SK-N-SH (cell line): ENCODE results near the gene CELA3B. TPM values are rescaled to one million over a fixed set of nuclear protein-coding genes. Genes with fewer than 3 reads are reported as not detected.
A peak's percentile ranks its signal among the peaks of the same experiment; 100 is the strongest.
"Not testable (repeated sequence)": the region's sequence is repeated elsewhere in the genome, so short reads cannot be mapped to it uniquely, and the experiment has no call there.

Experiments
- CTCF ChIA-PET: fragments of 300-600, 350-600 bp; formaldehyde crosslinking; extraction: SDS; loops from one replicate; lab custom pipeline; 2021; lab: Yijun Ruan, JAX
- POLR2A ChIA-PET: fragments of 350-600 bp; sonication (Branson Sonifier 250); formaldehyde crosslinking; extraction: SDS; loops from one replicate; lab custom pipeline; 2020; ENCODE audit warnings: antibody characterized with exemption, inconsistent platforms; lab: Yijun Ruan, JAX
- DNase-seq: peaks from one replicate; pipeline ENCODE4 v3.0.0; 2012
- H2AFZ ChIP-seq: fragments of 200-600 bp; sonication (generic); 2 replicates; pipeline ENCODE4 v1.8.1; 2016; ENCODE audit warnings: antibody characterized with exemption, mild to moderate bottlenecking, low read depth
- H3F3A ChIP-seq: fragments of 200-600 bp; sonication (generic); replicated peaks from 2 replicates; pipeline ENCODE3; 2016; ENCODE audit warnings: antibody characterized with exemption, mild to moderate bottlenecking; ENCODE audit not compliant: insufficient read depth
- H3K27ac ChIP-seq, 2 experiments: fragments of 200-500 bp in 1 of 2; fragments of 200-600 bp in 1 of 2; sonication (Bioruptor generic) in 1 of 2; sonication (generic), shearing (Covaris generic) in 1 of 2; 2 replicates each; pipeline versions ENCODE4 v1.5.1 to v1.6.1; 2014 to 2016; ENCODE audit warnings: low read depth in 2 of 2, inconsistent platforms in 1 of 2, low read length in 1 of 2, mild to moderate bottlenecking in 1 of 2, mixed read lengths in 1 of 2
- H3K27me3 ChIP-seq: fragments of 200-600 bp; sonication (generic), shearing (Covaris generic); 2 replicates; pipeline ENCODE4 v1.6.1; 2016; ENCODE audit warnings: mixed run types; ENCODE audit not compliant: insufficient read depth
- H3K36me3 ChIP-seq, 2 experiments: fragments of 200-500 bp in 1 of 2; fragments of 200-600 bp in 1 of 2; sonication (Bioruptor generic) in 1 of 2; sonication (generic) in 1 of 2; replicated peaks in 1 of 2; 2 replicates each; pipeline versions ENCODE3 to v1.5.1; 2014 to 2016; ENCODE audit warnings: low read length in 1 of 2, mild to moderate bottlenecking in 1 of 2; ENCODE audit not compliant: insufficient read depth in 2 of 2, control insufficient read depth in 1 of 2
- H3K4me1 ChIP-seq, 2 experiments: fragments of 200-500 bp in 1 of 2; fragments of 200-600 bp in 1 of 2; sonication (Bioruptor generic) in 1 of 2; sonication (generic), shearing (Covaris generic) in 1 of 2; 2 replicates each; pipeline versions ENCODE4 v1.5.1 to v1.6.1; 2014 to 2016; ENCODE audit warnings: low read depth in 1 of 2, low read length in 1 of 2, mixed run types in 1 of 2; ENCODE audit not compliant: insufficient read depth in 2 of 2, control insufficient read depth in 1 of 2
- H3K4me2 ChIP-seq: fragments of 200-600 bp; sonication (generic), shearing (Covaris generic); 2 replicates; pipeline ENCODE4 v1.6.1; 2017; ENCODE audit warnings: mixed run types
- H3K4me3 ChIP-seq, 2 experiments: fragments of 200-500 bp in 1 of 2; fragments of 200-600 bp in 1 of 2; sonication (Bioruptor generic) in 1 of 2; sonication (generic), shearing (Covaris generic) in 1 of 2; 2 replicates each; pipeline versions ENCODE4 v1.5.1 to v1.8.1; 2014 to 2016; ENCODE audit warnings: low read depth in 2 of 2, inconsistent platforms in 1 of 2, low read length in 1 of 2, mild to moderate bottlenecking in 1 of 2, mixed read lengths in 1 of 2, moderate library complexity in 1 of 2
- H3K79me2 ChIP-seq: fragments of 200-600 bp; sonication (generic); 2 replicates; pipeline ENCODE4 v1.8.1; 2017; ENCODE audit warnings: mild to moderate bottlenecking; ENCODE audit not compliant: insufficient read depth
- H3K9ac ChIP-seq: fragments of 200-600 bp; sonication (generic); 2 replicates; pipeline ENCODE4 v1.6.1; 2017; ENCODE audit warnings: mixed run types
- H3K9me2 ChIP-seq: fragments of 200-600 bp; sonication (generic); 2 replicates; pipeline ENCODE4 v1.6.1; 2017; ENCODE audit warnings: mixed run types
- H3K9me3 ChIP-seq: fragments of 200-600 bp; sonication (generic); 2 replicates; pipeline ENCODE4 v1.6.1; 2017; ENCODE audit warnings: mixed run types, mild to moderate bottlenecking, moderate library complexity
- H4K20me1 ChIP-seq: fragments of 200-600 bp; sonication (generic); 2 replicates; pipeline ENCODE4 v1.6.1; 2017; ENCODE audit warnings: mild to moderate bottlenecking, mixed run types; ENCODE audit not compliant: insufficient read depth
- EP300 ChIP-seq, 2 experiments: IDR thresholded peaks; 2 replicates each; pipeline versions ENCODE4 v1.4.0 to v1.6.1; 2012; ENCODE audit warnings: borderline replicate concordance in 1 of 2, low read depth in 1 of 2, low read length in 1 of 2
- FOSL2 ChIP-seq: IDR thresholded peaks from 2 replicates; pipeline ENCODE4 v1.4.0; 2012; ENCODE audit warnings: low read depth, mild to moderate bottlenecking, moderate library complexity, borderline replicate concordance
- FOXJ3 ChIP-seq: sonication (generic); formaldehyde crosslinking; IDR thresholded peaks from 2 replicates; pipeline ENCODE4 v1.5.1; 2020; ENCODE audit warnings: mild to moderate bottlenecking, missing genetic modification reagents
- JUND ChIP-seq: IDR thresholded peaks from 2 replicates; pipeline ENCODE4 v1.4.0; 2012
- MXI1 ChIP-seq: IDR thresholded peaks from 2 replicates; pipeline ENCODE4 v1.6.1; 2012; ENCODE audit warnings: mild to moderate bottlenecking, low read depth, low read length, improper control_type of control experiment
- POLR2AphosphoS5 ChIP-seq: IDR thresholded peaks from 2 replicates; pipeline ENCODE4 v1.6.1; 2012; ENCODE audit warnings: low read depth, low read length
- RAD21 ChIP-seq: IDR thresholded peaks from 2 replicates; pipeline ENCODE4 v1.6.1; 2012; ENCODE audit warnings: mild to moderate bottlenecking, low read length
- SMC3 ChIP-seq: IDR thresholded peaks from 2 replicates; pipeline ENCODE4 v1.6.1; 2012; ENCODE audit warnings: low read depth, low read length, improper control_type of control experiment
- TCF12 ChIP-seq: IDR thresholded peaks from 2 replicates; pipeline ENCODE4 v1.4.0; 2012
- TEAD4 ChIP-seq: IDR thresholded peaks from 2 replicates; pipeline ENCODE4 v1.4.0; 2012; ENCODE audit warnings: mild to moderate bottlenecking, borderline replicate concordance; ENCODE audit not compliant: insufficient read depth
- whole genome bisulfite sequencing: methylation state at CpG from one replicate; pipeline ENCODE4 v1.1.6; 2017; ENCODE audit warnings: low lambda C conversion rate; 5-methylcytosine and 5-hydroxymethylcytosine counted together
- polyA plus RNA-seq, 3 experiments: library from polyadenylated mRNA; depleted of rRNA; stranded (reverse); fragments of >200 nt; gene quantifications; 2 replicates each; pipeline ENCODE4 v1.2.3, GENCODE V29; 2012
- TF ChIP-seq, protein P1 (sequence below): IDR thresholded peaks from 2 replicates; pipeline ENCODE4; 2012
- TF ChIP-seq, protein P2 (sequence below): IDR thresholded peaks from 2 replicates; pipeline ENCODE4 v1.4.0; 2012; ENCODE audit warnings: low read depth
- TF ChIP-seq, protein P3 (sequence below): IDR thresholded peaks from 2 replicates; pipeline ENCODE4 v1.4.0; 2012; ENCODE audit warnings: low read depth, borderline replicate concordance
- TF ChIP-seq, protein P4 (sequence below): fragments of 150-350 bp; IDR thresholded peaks from 2 replicates; pipeline ENCODE4 v1.6.1; 2017; ENCODE audit warnings: antibody characterized with exemption, low read length, low read depth, borderline replicate concordance
- TF ChIP-seq, protein P5 (sequence below): IDR thresholded peaks from 2 replicates; pipeline ENCODE4 v1.4.0; 2012; ENCODE audit warnings: low read depth, borderline replicate concordance

CELA3B gene
- polyA plus RNA-seq, 1 of the 3 experiments (the other 2 are of a cell fraction) = not detected

DNA sequence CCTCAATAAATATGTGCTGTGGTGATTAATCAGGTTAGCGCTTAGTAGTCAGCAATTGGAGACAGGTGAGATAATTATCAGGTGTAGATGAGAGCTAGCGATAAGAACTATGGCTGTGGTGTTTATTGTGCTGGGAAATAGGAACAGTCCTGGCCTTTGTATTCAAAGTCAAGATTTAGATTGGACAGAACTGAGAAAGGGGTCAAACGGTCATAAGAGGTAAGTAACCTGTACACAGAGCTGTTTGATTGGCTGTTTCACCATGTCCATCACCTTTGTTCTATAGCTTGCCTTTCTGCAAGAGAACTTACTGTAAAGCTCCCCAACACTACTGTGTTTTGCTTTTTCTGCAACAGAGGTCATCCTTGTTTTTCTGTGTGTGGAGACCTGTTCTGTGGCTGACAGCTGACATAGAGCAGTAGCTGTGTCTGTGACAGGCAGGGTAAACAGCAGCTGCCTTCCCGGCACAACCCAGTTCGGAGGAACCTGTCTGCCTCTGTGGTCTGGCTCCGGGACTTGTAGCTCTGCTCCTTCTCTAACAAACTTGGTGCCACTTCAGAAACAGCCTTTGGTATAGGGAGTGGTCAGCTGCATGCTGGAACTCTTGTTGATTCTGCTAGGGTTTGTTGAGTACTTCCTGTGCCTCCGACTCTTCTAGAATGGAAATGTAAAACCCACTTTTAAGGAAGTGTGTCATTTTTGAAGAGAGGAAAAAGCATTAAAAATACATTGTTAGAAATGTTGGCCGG lies 54.6 kb downstream of the CELA3B start:
- H3K9me3 ChIP-seq = no peaks in the 10 kb centered on the region
- no peak overlapping the region for H3K4me2 ChIP-seq
- H3K36me3 ChIP-seq = peaks cover 6 to 8% of the 10 kb centered on the region in 2 experiments
- H3K27ac ChIP-seq = peak overlapping the region in 1 of 2 experiments; percentile 47; a peak in 1 of 4 replicates
- ChIA-PET CTCF (interaction anchor here (1.0 to 2.1 kb wide), 4 partner anchors 9 to 385 kb away, joined by 3 to 5 read pairs (median 4); no protein-coding TSS in a partner anchor), POLR2A (interaction anchor here (2.3 kb wide), 1 partner anchor 21 kb away, joined by 12 read pairs; the partner anchor contains the start of gene CDC42)
- H3K27me3 ChIP-seq = no peaks in the 10 kb centered on the region
- no peaks in the 10 kb centered on the region for H3F3A ChIP-seq
- H3K9me2 ChIP-seq = no peaks in the 10 kb centered on the region
- H3K9ac ChIP-seq = no peak overlapping the region
- no peak overlapping the region for H3K4me3 ChIP-seq
- H3K4me1 ChIP-seq = peaks cover 0 to 8% of the 10 kb centered on the region in 2 experiments; a peak in 1 of 4 replicates
- no peak overlapping the region for H2AFZ ChIP-seq
- TF ChIP-seq FOXJ3 (CRISPR knock-in tag) (peak; percentile 80), MXI1 (peak; percentile 63; the same call in 1 of the 2 replicates), RAD21 (peak; percentile 27; the same call in 1 of the 2 replicates), EP300 (IDR thresholded peaks at IDR 0.05; ENCODE audit: borderline replicate concordance in 1 of 2, low read depth in 1 of 2, low read length in 1 of 2) (peak in 1 of 2 experiments; percentile 41; a peak in 1 of 4 replicates)
- TF ChIP-seq, protein P1, sequence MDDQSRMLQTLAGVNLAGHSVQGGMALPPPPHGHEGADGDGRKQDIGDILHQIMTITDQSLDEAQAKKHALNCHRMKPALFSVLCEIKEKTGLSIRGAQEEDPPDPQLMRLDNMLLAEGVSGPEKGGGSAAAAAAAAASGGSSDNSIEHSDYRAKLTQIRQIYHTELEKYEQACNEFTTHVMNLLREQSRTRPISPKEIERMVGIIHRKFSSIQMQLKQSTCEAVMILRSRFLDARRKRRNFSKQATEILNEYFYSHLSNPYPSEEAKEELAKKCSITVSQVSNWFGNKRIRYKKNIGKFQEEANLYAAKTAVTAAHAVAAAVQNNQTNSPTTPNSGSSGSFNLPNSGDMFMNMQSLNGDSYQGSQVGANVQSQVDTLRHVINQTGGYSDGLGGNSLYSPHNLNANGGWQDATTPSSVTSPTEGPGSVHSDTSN = no peak
- WGBS = 74% methylated on average over 8 of the region's 8 CpGs
- H4K20me1 ChIP-seq = no peaks in the 10 kb centered on the region
- DNase-seq = peak; percentile 43
- H3K79me2 ChIP-seq = peaks cover 11% of the 10 kb centered on the region

DNA sequence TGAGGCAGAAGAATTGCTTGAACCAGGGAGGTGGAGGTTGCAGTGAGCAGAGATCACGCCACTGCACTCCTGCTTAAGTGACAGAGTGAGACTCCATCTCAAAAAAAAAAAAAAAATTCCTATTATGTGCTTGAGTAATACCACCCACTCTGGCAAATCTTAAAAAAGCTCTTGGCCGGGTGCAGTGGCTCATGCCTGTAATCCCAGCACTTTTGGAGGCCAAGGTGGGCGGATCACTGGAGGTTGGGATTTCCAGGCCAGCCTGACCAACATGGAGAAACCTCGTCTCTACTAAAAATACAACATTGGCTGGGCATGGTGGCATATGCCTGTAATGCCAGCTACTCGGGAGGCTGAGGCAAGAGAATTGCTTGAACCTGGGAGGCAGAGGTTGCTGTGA lies 58.0 kb downstream of the CELA3B start:
- H3K4me3 ChIP-seq, H3K79me2 ChIP-seq, CTCF ChIA-PET, H3K4me1 ChIP-seq, DNase-seq, H3K36me3 ChIP-seq, H3K27me3 ChIP-seq, H3K9me3 ChIP-seq, H3K9ac ChIP-seq, H2AFZ ChIP-seq, H3F3A ChIP-seq, H3K27ac ChIP-seq, H4K20me1 ChIP-seq, H3K9me2 ChIP-seq, H3K4me2 ChIP-seq: not testable (repeated sequence)
- POLR2A ChIA-PET = interaction anchor here (0.7 kb wide), 1 partner anchor 497 kb away, joined by 3 read pairs; no protein-coding TSS in a partner anchor
- 83% methylated on average over 5 of the region's 5 CpGs for WGBS

DNA sequence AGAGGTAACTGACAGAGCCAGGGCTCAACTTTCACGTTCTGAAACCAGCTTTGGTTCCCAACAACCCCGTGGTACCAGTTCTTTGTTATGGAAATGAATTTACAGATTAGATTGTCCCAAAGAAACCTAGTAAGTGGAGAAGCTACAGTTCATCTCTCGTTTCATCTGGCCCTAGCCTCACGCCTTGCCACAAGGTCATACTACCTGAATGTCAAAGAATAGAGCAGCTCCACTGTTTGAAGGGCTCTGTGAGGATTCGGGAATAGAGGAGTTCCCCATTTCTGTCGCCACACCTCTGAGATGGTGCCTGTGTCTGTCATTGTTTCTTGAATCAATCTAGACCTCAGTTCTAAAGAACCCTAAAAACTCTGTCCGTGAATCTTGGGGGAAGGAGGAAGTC lies 60.7 kb downstream of the CELA3B start:
- no peak overlapping the region for H3K9ac ChIP-seq
- H3K27me3 ChIP-seq = no peaks in the 10 kb centered on the region
- H3K79me2 ChIP-seq = no peaks in the 10 kb centered on the region
- H3F3A ChIP-seq = no peaks in the 10 kb centered on the region
- CTCF ChIA-PET = interaction anchor here (1.0 to 2.2 kb wide), 2 partner anchors 10 to 30 kb away, joined by 3 to 6 read pairs; no protein-coding TSS in a partner anchor
- H3K4me3 ChIP-seq = no peak overlapping the region
- no peaks in the 10 kb centered on the region; a peak in 1 of 4 replicates for H3K4me1 ChIP-seq
- WGBS = 90% methylated on average over 7 of the region's 7 CpGs
- no peaks in the 10 kb centered on the region for H4K20me1 ChIP-seq
- H3K4me2 ChIP-seq = no peak overlapping the region
- H3K9me3 ChIP-seq = no peaks in the 10 kb centered on the region
- H3K9me2 ChIP-seq = no peaks in the 10 kb centered on the region
- no peak overlapping the region for H2AFZ ChIP-seq
- H3K36me3 ChIP-seq = no peaks in the 10 kb centered on the region
- DNase-seq = no peak
- POLR2A ChIA-PET = no interaction called here
- H3K27ac ChIP-seq = no peak overlapping the region
- no peak for TF ChIP-seq TCF12
- TF ChIP-seq FOSL2 = no peak
- TF ChIP-seq MXI1 = no peak
- no peak for TF ChIP-seq SMC3
- TF ChIP-seq, protein P2, sequence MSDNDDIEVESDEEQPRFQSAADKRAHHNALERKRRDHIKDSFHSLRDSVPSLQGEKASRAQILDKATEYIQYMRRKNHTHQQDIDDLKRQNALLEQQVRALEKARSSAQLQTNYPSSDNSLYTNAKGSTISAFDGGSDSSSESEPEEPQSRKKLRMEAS = no peak
- TF ChIP-seq FOXJ3 (CRISPR knock-in tag) = no peak
- TF ChIP-seq JUND = no peak
- TF ChIP-seq, protein P3, sequence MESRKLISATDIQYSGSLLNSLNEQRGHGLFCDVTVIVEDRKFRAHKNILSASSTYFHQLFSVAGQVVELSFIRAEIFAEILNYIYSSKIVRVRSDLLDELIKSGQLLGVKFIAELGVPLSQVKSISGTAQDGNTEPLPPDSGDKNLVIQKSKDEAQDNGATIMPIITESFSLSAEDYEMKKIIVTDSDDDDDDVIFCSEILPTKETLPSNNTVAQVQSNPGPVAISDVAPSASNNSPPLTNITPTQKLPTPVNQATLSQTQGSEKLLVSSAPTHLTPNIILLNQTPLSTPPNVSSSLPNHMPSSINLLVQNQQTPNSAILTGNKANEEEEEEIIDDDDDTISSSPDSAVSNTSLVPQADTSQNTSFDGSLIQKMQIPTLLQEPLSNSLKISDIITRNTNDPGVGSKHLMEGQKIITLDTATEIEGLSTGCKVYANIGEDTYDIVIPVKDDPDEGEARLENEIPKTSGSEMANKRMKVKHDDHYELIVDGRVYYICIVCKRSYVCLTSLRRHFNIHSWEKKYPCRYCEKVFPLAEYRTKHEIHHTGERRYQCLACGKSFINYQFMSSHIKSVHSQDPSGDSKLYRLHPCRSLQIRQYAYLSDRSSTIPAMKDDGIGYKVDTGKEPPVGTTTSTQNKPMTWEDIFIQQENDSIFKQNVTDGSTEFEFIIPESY = no peak
- no peak for TF ChIP-seq POLR2AphosphoS5
- TF ChIP-seq EP300 (IDR thresholded peaks at IDR 0.05; ENCODE audit: borderline replicate concordance in 1 of 2, low read depth in 1 of 2, low read length in 1 of 2) = no peak
- TF ChIP-seq, protein P4, sequence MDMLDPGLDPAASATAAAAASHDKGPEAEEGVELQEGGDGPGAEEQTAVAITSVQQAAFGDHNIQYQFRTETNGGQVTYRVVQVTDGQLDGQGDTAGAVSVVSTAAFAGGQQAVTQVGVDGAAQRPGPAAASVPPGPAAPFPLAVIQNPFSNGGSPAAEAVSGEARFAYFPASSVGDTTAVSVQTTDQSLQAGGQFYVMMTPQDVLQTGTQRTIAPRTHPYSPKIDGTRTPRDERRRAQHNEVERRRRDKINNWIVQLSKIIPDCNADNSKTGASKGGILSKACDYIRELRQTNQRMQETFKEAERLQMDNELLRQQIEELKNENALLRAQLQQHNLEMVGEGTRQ = no peak
- no peak for TF ChIP-seq TEAD4
- TF ChIP-seq, protein P5, sequence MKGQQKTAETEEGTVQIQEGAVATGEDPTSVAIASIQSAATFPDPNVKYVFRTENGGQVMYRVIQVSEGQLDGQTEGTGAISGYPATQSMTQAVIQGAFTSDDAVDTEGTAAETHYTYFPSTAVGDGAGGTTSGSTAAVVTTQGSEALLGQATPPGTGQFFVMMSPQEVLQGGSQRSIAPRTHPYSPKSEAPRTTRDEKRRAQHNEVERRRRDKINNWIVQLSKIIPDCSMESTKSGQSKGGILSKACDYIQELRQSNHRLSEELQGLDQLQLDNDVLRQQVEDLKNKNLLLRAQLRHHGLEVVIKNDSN = no peak
